ENCODE data around the gene MDGA2.

GRCh38 chr14:47715330-47715729 is 39.9 kb upstream of the MDGA2 start:
- TF ChIP-seq POLR2A (IDR thresholded peaks at IDR 0.05), result no peak
- no peak for TF ChIP-seq CTCF (IDR thresholded peaks at IDR 0.05)
